ENCODE measurements around the gene LMNTD2. TPM values are rescaled to one million over a fixed set of nuclear protein-coding genes. Genes with fewer than 3 reads are reported as not detected.

LMNTD2 gene
- polyA plus RNA-seq, 2 of the 4 experiments (the other 2 are of a cell fraction), result 2.2 to 3.5 TPM

- 89% methylated on average over 10 of the region's 10 CpGs for WGBS (ENCODE audit: missing lambda C conversion rate)
- ATAC-seq (no peak), DNase-seq (ENCODE audit: low read depth in 1 of 2, low spot score in 1 of 2) (no peak), FAIRE-seq (no peak)
- Histone ChIP-seq H3K9me3 (no peaks in the 10 kb centered on the region), H3K4me1 (peaks cover 25% of the 10 kb centered on the region), H3K27ac (no peak overlapping the region), H3K4me2 (no peak overlapping the region), H3K4me3 (no peak overlapping the region)
- CTCF ChIA-PET, result interaction anchor here (1.3 kb wide), 2 partner anchors 32 to 65 kb away, joined by 3 to 4 read pairs; partner anchors contain the start of gene IRF7
- POLR2A ChIA-PET, result no interaction called here
- no peak for TF ChIP-seq POLR2A (IDR thresholded peaks at IDR 0.05; ENCODE audit: low read length)
- TF ChIP-seq BHLHE40 (IDR thresholded peaks at IDR 0.05; ENCODE audit: low read depth, low read length), result no peak
- TF ChIP-seq BCL3 (IDR thresholded peaks at IDR 0.05), result no peak
- TF ChIP-seq ZFP36 (IDR thresholded peaks at IDR 0.05; ENCODE audit: borderline replicate concordance, partially characterized antibody), result no peak
- TF ChIP-seq ZNF302 (CRISPR knock-in tag; IDR thresholded peaks at IDR 0.05), result no peak
- no peak for TF ChIP-seq MYC (IDR thresholded peaks at IDR 0.05; ENCODE audit: borderline replicate concordance, low read length)
- TF ChIP-seq CBX2 (IDR thresholded peaks at IDR 0.05; ENCODE audit: borderline replicate concordance, low read depth), result no peak
- no peak for TF ChIP-seq ZC3H11A (IDR thresholded peaks at IDR 0.05)
- no peak for TF ChIP-seq ESRRA (IDR thresholded peaks at IDR 0.05; ENCODE audit: borderline replicate concordance, low read length)
- TF ChIP-seq EHF (CRISPR knock-in tag; IDR thresholded peaks at IDR 0.05), result no peak
- no peak for TF ChIP-seq RAD21 (conservative IDR thresholded peaks at IDR 0.05 in 1 of 2, IDR thresholded peaks at IDR 0.05 in 1 of 2)
- TF ChIP-seq GATA3 (IDR thresholded peaks at IDR 0.05; ENCODE audit: borderline replicate concordance), result no peak
Measured at GRCh38 chr11:584287-584686, 23.7 kb upstream of the LMNTD2 start.

- CTCF ChIA-PET, result interaction anchor here (1.1 kb wide), 1 partner anchor 20 kb away, joined by 3 read pairs; no protein-coding TSS in a partner anchor
- TF ChIP-seq HOXB13 (CRISPR knock-in tag; IDR thresholded peaks at IDR 0.05; ENCODE audit: low read depth), result no peak
- Histone ChIP-seq H3K4me2 (no peak overlapping the region), H3K9me3 (no peaks in the 10 kb centered on the region), H3K4me1 (peaks cover 20% of the 10 kb centered on the region), H3K4me3 (no peak overlapping the region), H3K27ac (no peak overlapping the region)
- FAIRE-seq, result no peak
- no peak for ATAC-seq
- POLR2A ChIA-PET, result no interaction called here
- 95% methylated on average over 17 of the region's 17 CpGs for WGBS (ENCODE audit: missing lambda C conversion rate)
- no peak for DNase-seq (ENCODE audit: low read depth in 1 of 2, low spot score in 1 of 2)
Measured at GRCh38 chr11:581752-582151, 21.2 kb upstream of the LMNTD2 start.

- TF ChIP-seq KDM1A (IDR thresholded peaks at IDR 0.05; ENCODE audit: low read depth), result no peak
- TF ChIP-seq RCOR1 (IDR thresholded peaks at IDR 0.05; ENCODE audit: low read depth, low read length), result no peak
- no peak for TF ChIP-seq HEYL (CRISPR knock-in tag; IDR thresholded peaks at IDR 0.05)
- no peak for TF ChIP-seq SMC3 (IDR thresholded peaks at IDR 0.05)
- no peak for TF ChIP-seq FOSB (CRISPR knock-in tag; IDR thresholded peaks at IDR 0.05)
- TF ChIP-seq KDM5A (IDR thresholded peaks at IDR 0.05), result no peak
- TF ChIP-seq ZSCAN20 (CRISPR knock-in tag; IDR thresholded peaks at IDR 0.05), result no peak
- no peak for TF ChIP-seq SREBF2 (IDR thresholded peaks at IDR 0.05)
- no peak for TF ChIP-seq POLR2A (IDR thresholded peaks at IDR 0.05; ENCODE audit: low read length)
- no peak for TF ChIP-seq CHD2 (IDR thresholded peaks at IDR 0.05; ENCODE audit: low read length, partially characterized antibody)
- TF ChIP-seq PHF8 (IDR thresholded peaks at IDR 0.05; ENCODE audit: borderline replicate concordance, low read depth), result no peak
- TF ChIP-seq HOXA7 (CRISPR knock-in tag; IDR thresholded peaks at IDR 0.05), result no peak
- no peak for TF ChIP-seq TFCP2L1 (CRISPR knock-in tag; IDR thresholded peaks at IDR 0.05)
- TF ChIP-seq RNF2 (IDR thresholded peaks at IDR 0.05; ENCODE audit: borderline replicate concordance, low read depth), result no peak
- no peak for TF ChIP-seq GATA3 (IDR thresholded peaks at IDR 0.05; ENCODE audit: borderline replicate concordance)
- TF ChIP-seq CHD4 (IDR thresholded peaks at IDR 0.05; ENCODE audit: borderline replicate concordance), result no peak
- no peak for TF ChIP-seq ZNF302 (CRISPR knock-in tag; IDR thresholded peaks at IDR 0.05)
- TF ChIP-seq ELK1 (IDR thresholded peaks at IDR 0.05; ENCODE audit: low read depth, low read length), result no peak
- no peak for TF ChIP-seq HOXB13 (CRISPR knock-in tag; IDR thresholded peaks at IDR 0.05; ENCODE audit: low read depth)
- no peaks in the 10 kb centered on the region for H3K9me3 ChIP-seq
- no peak overlapping the region for H3K4me2 ChIP-seq
- ChIA-PET POLR2A (no interaction called here), CTCF (interaction anchor here (1.1 to 1.3 kb wide), 2 partner anchors 20 to 74 kb away, joined by 3 read pairs; no protein-coding TSS in a partner anchor)
- H3K4me1 ChIP-seq, result peaks cover 19% of the 10 kb centered on the region
- ATAC-seq (no peak), FAIRE-seq (no peak), DNase-seq (ENCODE audit: low read depth in 1 of 2, low spot score in 1 of 2) (no peak)
- 89% methylated on average over 11 of the region's 14 CpGs for WGBS (ENCODE audit: missing lambda C conversion rate)
- H3K27ac ChIP-seq, result no peak overlapping the region
- no peak overlapping the region for H3K4me3 ChIP-seq
Measured at GRCh38 chr11:581342-581741, 20.8 kb upstream of the LMNTD2 start.
